GM19438 (cell line): Measurements from ENCODE around the gene C3orf70.

Source experiments
- ATAC-seq: cut with Tn5 transposase; IDR thresholded peaks from one replicate; pipeline ENCODE4 v1.9.1; 2021; ENCODE audit warnings: low read depth; ENCODE audit not compliant: unreplicated experiment

C3orf70 gene

GRCh38 chr3:185058796-185059195 lies 94.1 kb downstream of the C3orf70 start:
- ATAC-seq = no peak

DNA sequence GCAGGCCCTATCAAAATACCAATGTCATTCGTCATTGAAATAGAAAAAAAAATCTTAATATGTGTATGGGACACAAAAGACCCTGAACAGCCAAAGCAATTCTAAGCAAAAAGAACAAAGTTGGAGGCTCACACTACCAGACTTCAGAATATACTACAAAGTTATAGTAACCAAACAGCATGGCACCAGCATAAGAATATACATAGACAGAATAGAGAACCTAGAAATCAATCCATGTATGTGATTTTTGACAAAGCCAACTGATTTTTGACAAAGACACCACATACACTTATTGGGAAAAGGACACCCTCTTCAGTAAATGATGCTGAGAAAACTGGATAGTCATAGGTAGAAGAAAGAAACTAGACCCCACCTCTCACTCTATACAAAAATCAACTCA lies 95.0 kb downstream of the C3orf70 start:
- ATAC-seq = no peak

DNA sequence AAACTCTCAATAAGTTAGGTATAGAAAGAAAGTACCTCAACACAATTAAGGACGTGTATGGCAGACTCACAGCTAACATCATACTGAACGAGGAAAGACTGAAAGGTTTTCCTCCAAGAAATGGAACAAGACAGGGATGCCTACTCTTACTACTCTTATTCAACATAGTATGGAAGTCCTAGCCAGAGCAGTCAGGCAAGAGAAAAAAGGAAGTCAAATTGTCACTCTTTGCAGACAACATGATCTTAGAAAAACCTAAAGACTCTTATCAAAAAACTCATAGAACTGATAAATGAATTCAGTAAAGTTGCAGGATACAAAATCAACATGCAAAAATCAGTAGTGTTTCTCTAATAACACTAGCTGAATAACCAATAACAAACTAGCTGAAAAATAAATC lies 96.0 kb downstream of the C3orf70 start:
- no peak for ATAC-seq

DNA sequence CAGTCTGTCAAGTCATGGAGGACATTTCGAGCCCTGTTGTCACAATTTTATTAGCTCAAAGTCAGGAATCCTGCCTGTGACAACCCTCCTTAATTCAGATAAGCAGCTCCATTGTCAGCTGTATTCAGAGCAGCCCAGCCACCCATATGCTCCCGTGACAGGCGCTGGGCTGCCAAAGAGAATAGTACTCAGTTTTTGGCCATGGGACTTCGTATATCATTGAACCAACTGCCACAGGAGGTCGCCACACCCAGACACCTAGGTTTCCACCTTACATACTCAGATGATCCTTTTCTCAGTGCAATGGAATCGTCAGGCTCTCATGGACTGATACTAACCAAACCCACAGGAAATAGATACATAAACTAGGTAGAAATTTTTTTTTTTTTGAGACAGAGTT lies 100.2 kb downstream of the C3orf70 start:
- ATAC-seq = no peak

DNA sequence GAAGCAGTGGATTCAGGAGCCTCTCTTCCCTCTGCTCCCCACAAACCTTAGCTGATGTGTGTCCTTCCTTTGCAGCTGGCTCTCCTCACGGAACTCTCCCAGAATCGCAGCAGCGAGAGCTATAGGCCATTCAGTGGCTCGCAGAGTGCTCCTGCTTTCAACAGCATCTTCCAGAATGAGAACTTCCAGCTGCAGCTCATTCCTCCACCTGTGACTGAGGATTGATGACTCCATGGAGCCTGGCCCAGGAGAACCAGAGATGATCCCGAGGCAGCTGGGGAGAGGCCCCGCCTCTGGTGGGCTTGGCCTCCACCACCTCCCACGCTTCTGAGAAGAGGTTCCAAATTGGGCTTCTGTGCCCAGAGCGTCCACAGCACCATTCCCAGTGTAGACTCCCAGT lies 101.1 kb downstream of the C3orf70 start:
- ATAC-seq = no peak

- ATAC-seq = no peak
These were observed 103.2 kb downstream of the C3orf70 start for GRCh38 chr3:185049710-185050109.

DNA sequence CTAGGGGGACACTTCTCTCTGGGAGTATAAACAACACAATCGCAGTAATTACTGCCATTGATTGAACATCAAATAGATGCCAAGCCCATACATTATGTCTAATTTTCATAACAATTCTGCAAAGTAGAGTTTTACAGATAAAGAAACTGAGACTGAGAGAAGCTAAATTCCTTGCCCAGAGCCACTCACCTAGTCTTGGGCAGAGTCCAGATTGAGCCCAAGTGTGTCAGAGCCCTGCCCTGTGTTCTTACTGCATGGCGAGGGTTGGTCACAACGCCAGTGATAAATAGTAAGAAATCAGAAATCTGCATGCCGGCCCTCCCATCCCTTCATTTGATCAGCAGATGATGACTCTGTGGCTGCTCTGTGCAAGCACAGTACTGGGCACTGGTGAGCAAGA lies 106.3 kb downstream of the C3orf70 start:
- no peak for ATAC-seq

DNA sequence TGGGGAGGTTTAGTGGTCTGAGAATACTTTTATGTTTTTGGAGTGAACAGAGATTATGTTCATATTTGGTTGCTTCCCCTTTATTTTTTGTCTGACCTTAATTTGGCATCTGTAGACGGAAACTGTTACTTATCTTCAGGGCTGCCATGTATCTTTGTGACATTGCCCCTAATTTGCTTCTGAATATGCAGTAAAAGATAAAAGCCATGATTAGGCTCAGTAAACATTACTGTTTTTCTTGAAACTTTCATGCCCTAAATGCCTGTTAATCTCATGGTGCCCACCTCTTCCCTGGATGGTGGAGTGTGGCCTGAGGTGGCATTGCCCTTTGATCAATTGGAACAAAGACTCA lies 106.7 kb downstream of the C3orf70 start:
- no peak for ATAC-seq

DNA sequence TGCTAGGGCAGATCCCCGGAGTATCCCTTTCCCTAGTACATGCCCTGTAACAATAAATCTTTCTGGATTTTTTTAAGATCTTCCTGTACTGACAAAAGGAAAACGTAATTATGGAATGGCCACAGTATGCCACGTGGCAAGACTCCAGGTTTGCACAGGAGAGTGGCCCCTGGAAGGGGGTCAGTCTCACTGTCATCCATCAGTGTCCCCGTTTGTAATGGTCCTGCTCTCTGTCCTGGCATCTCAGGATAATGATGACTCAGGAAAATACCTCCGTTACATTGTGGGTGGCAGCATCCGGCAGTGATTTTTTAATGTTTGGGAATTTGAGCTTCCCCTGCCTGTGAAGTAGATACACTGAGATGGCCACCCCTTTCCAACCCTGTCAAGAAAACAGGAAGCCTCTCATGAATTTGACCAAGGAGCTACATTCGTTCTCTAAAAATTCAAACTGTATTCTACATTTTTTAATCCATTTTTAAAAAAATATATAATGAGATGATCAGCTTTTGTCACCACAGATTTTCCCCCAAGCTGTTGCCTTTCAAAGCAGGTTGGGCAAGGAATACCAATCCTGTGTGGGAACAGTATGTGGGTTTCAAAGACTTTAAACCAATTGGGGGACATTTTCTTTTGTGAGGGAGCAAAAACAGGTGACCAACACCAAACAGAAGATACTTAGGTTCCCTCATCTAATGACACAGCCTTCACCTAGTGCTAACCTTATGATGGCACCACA lies 110.4 kb downstream of the C3orf70 start:
- ATAC-seq = no peak

GRCh38 chr3:185041540-185041939 lies 111.3 kb downstream of the C3orf70 start:
- no peak for ATAC-seq

- ATAC-seq = no peak
These were observed 112.4 kb downstream of the C3orf70 start for GRCh38 chr3:185040425-185040824.

GRCh38 chr3:185037801-185038200 lies 115.1 kb downstream of the C3orf70 start:
- ATAC-seq = no peak

DNA sequence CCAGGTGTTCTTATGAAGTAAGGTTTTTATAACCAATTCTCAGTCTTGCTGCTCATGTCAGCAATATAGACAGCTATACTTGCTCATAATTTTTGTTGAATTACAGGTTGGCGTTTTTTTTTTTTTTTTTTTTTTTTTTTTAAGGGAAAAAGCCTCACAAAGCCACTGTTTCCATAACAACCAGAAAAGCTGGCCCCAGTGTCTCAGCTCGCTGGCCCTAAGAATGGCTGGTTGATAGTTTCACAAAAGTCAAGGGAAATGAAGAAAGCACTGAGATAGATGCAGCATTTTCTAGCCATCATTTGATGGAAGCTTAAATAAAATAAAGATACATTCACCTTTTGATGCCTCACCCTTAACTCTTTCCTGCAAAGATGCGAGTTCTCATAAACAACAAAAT lies 121.9 kb downstream of the C3orf70 start:
- no peak for ATAC-seq

DNA sequence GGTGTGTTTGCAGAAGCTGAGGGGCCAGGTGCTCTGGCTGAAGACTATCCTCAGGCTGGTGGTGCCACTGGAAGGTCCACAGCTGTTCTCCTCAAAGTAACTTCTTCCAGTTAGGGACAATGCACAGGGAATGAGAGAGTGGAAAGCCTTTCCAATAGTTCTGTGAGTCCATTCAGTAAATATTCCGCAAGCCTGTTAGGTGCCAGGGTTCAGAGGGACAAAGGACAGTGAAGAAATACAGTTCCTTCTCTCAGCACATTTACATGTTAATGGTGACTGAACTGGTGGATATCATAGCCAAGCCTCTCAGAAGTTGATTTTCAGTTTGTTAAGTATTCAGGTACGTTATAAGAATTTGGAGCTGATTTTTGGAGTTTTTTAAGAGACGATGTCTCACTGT lies 122.5 kb downstream of the C3orf70 start:
- ATAC-seq = no peak

DNA sequence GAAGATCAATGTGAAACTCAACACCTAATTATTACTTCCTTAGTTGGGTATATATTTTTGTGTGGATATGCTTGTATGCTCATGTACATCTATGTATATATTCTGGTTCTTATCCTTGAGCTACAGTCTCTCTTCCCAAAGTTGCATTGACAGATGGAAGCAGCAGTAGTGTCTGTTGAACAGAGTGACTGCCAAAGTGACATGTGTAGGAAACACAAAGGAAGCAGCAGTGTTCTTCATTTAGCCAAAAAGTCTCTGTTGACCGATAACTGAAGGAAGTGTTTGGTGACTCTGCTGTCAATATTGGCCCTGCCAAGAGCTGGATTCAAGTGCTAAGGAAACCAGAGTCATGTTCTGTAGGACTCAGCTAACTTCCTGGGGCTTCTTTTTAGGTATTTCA lies 123.8 kb downstream of the C3orf70 start:
- no peak for ATAC-seq

DNA sequence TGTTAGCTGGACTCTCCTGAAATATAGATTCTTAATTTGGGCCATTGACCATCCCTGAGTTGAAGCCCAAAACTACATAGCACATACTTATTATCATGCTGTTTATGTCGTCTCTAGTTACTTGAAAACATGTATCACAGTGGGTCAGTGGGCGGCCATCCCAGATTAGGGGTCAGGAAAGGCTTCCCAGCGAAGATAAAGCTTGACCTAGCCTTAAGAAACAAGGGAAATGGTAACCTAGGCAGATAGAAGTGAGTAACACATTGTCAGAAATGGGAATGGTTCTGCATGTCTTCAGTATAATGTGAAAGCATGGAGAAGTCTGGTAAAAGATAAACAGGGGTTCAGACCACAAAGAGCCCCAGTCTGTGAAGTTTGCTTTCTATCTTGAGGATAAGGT lies 124.7 kb downstream of the C3orf70 start:
- ATAC-seq = no peak
